Right renal pelvis (tissue), 4 donors: ENCODE measurements around the gene RAB30. TPM values are rescaled to one million over a fixed set of nuclear protein-coding genes. Genes with fewer than 3 reads are reported as not detected.
"Not testable (repeated sequence)": the region's sequence is repeated elsewhere in the genome, so short reads cannot be mapped to it uniquely, and the experiment has no call there.

Experiments used
- DNase-seq, 4 donors: peaks; one replicate each; pipeline ENCODE4 v3.0.0-alpha.2; 2013; ENCODE audit warnings: low read depth in 4 of 4, low spot score in 3 of 4, missing footprints in 1 of 4
- polyA plus RNA-seq, 4 donors: library from polyadenylated mRNA; unstranded; fragments of 120-200 nt; gene quantifications; one replicate each; pipeline ENCODE4 v1.2.1, GENCODE V29; 2013; ENCODE audit not compliant: insufficient read length in 4 of 4

The RAB30 gene
- polyA plus RNA-seq, 4 donors = 7.1 to 8.5 (median 8.3) TPM

DNA sequence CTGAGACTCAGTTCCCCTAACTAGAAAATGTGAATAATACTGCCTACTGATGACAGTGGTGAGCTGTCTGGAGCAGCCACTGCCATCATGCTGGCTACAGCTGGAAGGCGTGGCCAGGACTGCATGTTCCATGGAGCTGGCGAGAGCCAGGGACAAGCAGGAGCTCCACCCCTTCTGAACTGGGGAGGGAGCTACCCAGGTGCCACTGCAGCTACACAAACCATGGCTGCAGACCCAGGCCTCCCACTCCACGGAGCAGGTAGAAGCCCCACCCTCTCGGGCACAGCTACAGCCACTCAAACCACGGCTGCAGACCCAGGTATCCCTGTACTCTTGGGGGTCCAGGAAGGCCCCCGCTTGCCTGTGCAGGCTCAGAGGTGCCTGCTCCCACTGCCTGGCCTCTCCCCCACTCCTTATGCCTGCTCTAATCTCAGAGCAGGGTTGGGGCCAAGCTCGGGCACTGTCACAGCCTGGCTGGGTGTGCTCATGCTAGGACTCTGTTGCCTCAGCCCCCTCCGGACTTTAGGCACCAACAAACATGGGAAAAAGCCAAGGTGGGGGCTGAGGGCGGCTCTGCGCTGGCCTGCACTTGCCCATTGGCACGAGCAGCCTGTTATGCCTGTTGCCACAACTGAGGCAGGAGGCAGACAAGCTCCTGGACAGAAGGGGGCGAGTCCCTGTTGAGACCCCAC is 51.7 kb downstream of the RAB30 start:
- DNase-seq = no peak

DNA sequence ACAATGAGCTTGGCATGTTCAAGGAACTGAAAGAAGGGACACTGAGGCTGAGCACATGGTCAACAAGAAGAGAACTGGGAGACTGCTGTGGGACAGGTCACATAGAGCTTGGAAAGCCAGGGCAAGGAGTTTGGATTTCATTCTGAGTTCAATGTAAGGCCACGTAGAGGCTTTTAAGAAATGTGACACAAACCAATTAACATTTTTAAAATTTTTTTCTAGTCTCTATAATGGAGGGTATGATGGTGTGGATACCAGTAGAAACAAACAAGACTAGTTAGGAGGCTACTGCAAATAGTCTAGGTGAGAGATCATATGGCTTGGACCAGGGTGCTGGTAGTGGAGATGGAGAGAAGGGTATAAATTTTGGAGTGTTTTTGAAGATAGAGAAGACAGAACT is 56.7 kb downstream of the RAB30 start:
- DNase-seq = no peak

DNA sequence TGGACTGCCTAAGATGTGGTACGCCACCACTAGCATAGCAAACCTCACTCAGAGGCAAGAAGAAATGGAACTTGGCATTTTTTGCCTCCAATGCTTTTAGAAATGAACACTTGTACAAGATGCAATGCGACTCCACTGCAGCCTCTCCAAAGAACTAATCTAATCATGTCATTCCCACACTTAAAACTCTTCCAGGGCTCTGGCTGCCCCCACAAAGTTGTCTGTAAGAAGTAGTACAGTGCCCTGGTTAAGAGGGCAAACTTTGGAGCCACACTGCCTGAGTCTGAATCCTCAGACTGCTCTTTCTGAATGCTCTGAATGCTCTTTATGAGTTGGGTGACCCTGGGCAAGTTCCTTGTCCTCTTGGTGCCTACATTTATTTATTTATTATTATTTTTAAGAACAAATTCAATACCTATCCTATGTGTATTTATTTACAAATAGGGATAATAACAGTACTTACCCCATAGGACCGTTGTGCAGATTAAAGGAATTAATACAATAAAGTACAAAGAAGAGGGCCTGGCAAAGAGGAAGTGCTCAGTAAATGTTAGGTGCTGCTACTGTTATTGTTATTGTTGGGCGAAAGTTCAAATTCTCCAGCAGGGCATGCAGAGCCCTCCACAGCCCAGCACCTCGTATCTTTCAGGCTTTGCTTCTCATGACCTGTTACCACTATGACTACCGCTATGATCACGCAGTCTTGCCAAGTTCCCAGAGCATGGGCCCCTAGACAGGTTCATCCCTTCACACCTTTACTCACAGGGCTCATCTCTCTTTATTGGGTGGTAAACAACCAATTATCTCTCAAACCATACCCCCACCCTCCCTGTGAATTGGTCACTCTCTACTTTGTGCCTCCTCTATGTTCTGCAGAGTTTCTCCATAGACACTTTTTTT is 59.3 kb downstream of the RAB30 start:
- no peak for DNase-seq

DNA sequence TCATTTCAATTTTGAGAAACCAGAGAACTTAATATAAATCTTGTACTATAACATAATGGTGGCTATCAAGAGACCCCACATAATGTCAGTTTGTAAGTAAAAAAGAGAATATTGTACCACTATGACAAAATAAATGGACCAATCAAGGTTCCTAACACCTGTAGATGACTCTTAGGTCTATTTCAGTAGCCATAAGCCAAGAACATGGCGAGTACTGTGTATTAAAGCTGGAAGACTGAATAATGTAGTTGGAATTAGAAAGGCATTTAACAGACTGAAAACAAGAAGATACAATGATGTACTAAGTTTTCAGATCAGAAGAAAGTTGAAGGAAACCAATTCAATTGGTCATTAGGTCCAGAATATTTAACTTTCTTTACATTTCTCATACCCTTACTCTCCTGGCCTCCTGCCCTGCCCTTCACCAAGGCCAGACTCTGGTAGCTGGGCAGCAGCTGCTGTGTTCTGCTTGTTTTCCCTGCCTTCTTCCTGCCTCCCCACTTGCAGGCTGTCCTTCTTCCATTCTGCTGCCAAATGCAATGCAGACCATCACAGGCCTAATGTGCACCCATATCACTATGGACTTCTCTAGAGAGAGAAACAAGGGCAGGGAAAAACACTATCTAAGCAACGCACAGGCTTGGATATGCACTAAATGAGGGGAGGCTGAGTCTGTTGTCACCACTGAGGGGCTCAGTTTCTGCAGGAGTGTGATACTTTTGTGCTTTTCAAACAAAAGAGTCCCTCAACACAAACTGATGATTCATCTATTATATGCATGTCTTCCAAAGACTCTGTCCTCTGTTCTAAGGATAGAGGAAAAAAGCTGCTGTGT is 60.1 kb downstream of the RAB30 start:
- DNase-seq = no peak

DNA sequence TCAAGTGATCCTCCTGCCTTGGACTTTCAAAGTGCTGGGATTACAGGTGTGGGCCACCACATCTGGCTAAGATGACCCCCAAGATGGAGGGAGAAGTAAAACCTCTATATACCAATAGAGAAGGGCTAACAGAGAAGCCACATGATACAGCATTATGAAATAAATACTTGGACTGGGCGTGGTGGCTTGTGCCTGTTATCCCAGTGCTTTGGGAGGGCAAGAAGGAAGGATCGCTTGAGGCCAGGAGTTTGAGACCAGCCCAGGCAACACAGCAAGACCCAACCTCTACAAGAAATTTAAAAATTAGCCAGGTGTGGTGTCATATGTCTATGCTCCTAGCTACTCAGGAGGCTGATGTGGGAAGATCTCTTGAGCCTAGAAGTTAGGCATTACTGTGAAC is 61.7 kb downstream of the RAB30 start:
- no peak for DNase-seq

DNA sequence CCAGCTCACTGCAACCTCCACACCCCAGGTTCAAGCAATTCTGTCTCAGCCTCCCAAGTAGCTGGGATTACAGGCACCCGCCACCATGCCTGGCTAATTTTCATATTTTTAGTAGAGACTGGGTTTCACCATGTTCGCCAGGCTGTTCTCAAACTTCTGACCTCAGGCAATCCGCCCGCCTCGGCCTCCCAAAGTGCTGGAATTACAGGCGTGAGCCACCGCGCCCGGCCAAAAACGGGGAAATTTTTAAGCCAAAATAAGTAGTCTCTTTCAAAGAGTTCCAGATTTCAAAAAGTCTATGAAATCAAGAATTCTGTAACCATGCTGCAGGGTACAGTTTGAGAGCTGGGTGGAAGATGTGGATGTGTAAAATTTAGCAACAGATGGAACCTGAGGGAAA is 62.6 kb downstream of the RAB30 start:
- not testable (repeated sequence) for DNase-seq

DNA sequence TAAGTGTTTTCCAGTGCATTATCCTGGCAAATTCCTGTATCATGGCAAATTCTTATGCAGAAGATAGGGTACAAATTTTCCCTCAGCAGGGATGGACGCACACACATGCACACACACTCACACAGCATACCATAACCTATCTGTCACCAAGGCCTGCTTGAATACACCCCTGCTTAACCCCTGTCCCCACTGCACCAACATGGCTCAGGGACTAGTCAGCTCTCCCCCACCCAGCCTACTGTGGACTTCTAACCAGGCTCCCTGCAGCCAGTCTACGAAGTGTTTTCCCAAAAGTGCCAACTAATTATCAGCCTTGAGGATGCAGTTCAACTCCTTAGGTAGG is 63.1 kb downstream of the RAB30 start:
- DNase-seq = no peak

DNA sequence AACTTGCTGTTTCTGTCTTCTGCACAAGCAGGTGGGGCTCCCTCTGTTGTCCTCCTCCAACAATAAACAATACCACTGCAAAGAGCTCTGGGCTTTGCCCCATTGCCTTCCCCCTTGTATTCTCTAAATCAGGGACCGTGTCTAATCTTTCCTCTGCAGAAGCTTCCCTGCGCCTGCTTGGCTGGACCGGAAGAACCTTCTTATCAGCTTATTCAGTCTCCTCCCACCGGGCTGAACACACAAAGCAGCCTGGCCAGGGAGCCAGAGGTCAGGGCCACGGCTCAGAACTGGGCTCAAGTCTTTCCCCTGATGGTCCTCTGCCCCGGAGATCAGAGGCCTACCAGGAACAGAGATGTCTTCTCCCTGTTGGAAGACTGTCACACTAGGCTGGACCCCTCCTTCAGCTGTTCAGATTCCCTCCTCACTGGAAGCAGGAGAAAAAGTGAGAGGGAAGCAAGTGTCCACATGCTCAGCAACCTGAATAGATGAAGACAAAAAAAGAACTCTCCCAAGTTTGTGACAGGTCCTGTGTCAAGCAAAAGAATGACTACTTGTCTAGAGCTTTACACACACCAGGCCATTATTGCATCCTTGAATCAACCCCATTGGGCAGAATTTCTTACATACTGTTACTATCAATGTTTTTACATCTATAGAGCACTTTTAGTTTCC is 63.7 kb downstream of the RAB30 start:
- no peak for DNase-seq

DNA sequence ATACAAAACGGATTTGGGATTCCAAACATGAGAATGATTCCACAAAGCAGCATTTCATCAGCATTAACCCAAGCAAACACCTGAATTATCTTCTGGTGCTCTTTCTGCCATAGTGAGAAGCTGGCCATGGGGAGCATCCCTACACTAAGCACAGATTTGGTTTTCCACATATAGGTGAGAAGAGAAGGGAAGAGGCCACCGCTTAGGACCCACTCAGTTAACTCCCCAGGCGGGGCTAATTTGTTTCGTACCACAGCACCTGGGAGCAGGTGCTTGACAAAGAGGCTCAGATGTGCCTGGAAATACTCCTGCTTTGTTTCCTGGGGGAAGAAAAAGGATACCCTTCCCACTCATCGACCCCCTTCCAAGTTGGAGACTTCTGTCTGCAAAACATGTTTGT is 64.2 kb downstream of the RAB30 start:
- no peak for DNase-seq

DNA sequence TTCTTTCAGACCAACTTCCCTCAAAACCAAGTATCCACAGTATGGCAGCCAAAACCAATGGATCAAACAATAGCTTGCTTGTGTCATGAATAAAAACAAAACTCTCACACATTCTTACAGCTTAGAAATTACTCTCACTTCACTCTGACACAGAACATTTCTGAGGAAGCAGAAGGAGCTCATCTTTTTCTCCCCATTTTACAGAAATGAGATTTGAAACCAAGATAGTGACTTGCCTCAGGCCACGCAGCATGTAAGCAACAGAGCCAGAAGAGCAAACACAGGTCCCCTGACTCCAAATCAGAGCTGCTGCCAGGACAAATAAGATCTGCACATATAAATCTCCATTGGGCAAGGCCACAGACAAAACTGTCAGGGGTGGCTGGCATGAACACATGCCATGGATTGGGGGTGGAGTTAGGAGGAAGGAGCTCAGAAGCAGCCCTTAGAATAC is 64.8 kb downstream of the RAB30 start:
- no peak for DNase-seq

DNA sequence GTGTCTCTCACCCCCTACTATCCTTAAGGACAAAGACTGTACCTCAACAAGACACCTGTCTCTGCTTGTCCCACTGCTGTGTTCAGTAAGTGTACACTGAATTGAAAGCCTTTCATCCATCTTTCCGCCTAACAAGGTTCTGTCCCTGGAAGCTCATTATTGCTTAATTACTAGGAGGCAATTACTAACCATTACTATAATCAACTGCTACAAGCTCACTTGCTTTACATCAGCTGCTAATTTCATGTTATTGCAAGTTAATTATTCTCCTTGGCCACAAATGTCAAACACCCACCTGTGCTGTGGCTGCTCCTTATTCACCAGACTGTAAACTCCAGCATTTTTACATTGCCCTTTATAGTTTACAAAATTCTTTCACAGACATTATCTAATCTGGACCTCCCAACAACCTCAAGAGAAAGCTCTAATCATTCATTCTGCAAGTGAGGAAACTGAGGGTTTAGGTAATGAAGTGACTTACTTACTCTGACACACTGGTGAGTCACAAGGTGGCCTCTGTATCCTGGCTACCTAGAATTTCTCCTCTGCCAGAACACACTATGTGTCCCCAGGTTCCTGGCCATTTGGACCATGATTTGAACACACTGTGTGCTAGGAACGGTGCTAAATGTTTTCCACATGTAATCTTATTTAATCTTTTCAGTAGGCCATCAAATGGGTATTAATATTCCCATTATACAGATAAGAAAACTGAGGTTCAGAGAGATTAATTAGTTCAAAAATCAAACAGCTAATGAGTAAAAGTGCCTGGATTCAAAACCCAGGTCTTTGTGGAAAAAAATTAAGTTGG is 66.7 kb downstream of the RAB30 start:
- DNase-seq = no peak

DNA sequence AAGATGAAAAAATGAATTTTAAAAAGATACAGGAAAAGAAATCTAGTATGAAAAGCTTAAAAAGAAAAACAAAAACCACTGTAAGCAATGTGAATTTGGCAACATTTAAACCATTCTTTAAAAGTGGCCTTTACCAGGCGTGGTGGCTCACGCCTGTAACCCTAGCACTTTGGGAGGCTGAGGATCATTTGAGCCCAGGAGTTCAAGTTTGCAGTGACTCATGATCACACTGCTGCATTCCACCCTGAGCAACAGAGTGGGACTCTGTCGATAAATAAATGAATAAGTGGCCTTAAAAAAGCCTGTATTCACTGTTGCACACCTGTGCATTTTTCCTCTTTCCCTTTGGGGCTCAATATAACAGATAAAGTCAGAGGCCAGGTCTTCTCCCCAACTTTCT is 69.2 kb downstream of the RAB30 start:
- DNase-seq = no peak

DNA sequence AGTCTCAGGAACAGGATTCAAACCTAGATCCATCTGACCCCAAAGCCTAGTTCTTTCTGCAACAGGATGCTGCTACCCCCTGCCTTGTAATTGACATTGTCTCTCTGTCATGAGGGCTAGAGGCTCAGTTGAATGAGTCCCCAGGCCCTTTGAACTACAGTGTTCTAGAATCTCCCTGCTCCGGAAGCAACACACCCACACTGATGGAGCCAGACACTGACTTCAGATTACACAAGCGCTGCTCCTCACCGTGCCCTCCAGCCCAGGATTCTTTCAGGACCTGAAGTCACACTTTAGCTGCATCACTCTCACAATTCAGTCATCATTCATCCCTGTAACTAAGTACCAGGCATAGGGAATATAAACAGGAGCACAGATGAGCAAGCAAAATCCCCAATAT is 69.6 kb downstream of the RAB30 start:
- DNase-seq = no peak

DNA sequence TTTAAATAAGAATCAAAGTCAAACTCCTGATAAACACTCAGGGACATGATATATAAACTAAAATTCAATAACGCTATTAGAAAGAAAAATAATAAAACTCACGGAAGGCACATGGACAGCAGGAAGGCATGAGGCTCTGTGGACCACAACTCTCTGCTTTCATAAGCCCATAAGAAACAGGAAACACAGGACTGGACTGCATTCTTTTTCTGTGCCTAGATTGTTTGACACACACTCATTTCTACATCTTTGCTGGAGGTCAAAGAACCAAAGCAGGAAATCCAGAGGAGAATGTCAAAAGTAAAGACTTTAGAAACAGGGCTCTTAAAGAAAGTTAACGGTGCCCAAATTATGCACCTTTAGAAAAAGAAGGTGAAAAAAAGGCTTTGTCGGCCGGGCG is 71.3 kb downstream of the RAB30 start:
- DNase-seq = no peak

DNA sequence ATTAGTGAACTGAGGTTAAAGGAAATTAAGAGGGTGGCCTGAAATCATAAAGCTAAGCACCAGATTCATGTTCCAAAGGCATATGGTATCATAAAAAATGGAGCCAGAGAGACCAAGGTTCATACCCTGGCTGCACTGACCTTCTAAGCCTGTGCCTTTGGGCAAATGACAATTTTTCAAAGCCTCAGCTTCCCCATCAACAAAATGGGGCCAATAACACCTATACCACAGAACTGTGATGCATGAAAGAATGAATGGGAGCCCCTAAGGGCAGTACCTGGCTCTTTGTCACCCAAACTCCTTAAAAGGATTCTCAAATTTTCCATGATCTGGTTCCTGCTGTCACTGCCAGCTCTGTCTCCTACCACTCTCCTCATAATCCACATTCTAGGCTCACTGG is 72.5 kb downstream of the RAB30 start:
- no peak for DNase-seq

DNA sequence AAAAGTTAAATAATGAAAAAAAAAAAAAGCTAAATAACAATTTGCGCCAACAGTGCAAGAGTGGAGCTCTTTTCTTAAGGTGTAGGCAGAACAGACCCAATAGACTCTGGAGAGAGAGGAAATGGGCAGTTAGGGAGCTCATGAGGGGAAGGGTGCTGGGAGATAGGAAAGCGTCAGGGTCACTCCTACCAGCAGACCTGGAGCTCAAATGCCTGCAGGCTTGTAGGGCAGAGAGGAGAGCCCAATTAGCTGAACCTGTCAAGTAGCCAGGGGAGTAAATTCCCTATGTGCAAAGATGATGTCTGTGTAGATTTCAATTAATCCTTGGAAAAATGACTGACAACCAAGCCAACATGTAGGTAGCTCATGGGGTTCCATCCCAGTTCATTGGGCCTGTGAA is 73.0 kb downstream of the RAB30 start:
- no peak for DNase-seq

DNA sequence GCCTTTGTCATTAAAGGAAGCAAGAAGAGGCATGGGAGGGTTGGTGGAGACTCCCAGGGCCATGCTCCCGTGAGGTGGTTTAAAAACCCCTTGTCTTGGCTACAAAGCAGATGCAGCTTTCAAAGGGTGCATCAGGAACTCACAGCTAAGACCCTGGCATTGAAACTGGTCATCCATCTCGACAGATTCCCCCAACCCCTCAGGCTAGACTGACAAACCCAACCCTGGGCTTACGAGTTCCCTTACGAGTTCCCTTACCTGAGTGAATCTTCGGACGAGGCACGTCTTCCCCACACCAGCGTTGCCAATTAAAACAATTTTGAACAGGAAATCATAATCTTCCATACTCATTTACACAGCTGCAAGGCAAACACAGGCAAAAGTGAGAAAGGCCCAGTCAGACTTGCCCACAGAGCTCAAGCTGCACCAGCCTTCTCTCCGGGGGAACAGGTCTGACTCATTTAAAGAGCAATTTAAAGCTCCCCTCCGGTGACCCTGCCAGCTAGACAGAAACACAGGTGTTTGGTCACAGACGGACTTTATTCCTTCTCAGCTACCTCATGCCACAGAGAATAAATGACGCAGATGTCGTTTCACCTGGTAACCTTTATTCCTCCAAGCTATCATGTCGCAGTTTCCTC is 74.6 kb downstream of the RAB30 start:
- DNase-seq = no peak

DNA sequence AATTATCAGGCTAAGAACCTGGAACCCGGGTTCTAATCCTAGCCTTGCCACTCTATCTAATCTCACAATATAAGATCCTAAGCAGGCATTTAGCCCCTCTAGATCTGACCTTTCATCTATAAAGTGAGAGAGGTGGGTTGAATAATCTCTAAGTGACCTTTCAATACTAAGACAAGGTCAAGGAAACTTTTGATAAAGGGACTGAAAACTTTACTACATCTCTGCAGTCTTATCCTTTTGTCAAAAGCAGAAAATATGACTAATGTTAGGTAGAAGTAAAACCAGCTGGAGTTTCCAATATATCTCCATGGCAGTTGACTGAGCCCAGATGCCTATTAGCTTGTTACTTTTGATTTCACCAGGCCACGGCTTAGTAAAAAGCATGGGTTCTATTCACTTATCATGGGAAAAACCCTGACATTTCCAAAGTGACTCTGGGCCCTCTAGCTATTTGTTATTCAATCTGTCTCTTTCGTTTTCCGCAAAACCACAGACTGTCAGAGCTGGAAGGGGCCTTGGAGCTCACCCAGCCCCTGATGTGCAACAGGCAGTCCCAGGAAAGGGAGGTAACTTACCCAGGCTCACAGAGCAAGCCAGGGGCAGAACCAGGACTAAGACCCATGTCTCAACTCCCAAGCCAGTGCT is 75.8 kb downstream of the RAB30 start:
- no peak for DNase-seq

DNA sequence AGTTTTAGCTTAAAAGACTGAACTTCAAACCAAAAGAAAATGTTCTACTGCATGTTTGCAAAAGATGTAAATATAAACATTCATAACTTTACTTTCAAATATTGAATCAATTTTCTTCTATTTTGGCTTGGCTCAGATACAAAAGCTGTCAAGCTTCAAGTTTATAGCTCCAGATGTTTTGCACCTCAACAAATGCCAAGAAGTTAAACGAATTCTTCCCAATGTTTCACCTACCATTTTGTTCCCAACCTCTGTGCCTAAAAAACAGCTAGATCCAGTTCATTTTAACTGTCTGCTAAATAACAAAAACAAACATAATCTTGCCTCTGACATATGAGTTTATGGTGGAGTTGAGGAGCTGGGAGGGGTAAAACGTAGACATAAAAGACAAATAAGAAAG is 76.5 kb downstream of the RAB30 start:
- DNase-seq = no peak
